T-helper 9 cell (primary cell): ENCODE measurements around the gene GNG3.
A peak's percentile ranks its signal among the peaks of the same experiment; 100 is the strongest.
"Not testable (repeated sequence)": the region's sequence is repeated elsewhere in the genome, so short reads cannot be mapped to it uniquely, and the experiment has no call there.

ENCODE experiments used
- DNase-seq: peaks from one replicate; pipeline ENCODE4 v3.0.0-alpha.2; 2020

GNG3 gene

DNA sequence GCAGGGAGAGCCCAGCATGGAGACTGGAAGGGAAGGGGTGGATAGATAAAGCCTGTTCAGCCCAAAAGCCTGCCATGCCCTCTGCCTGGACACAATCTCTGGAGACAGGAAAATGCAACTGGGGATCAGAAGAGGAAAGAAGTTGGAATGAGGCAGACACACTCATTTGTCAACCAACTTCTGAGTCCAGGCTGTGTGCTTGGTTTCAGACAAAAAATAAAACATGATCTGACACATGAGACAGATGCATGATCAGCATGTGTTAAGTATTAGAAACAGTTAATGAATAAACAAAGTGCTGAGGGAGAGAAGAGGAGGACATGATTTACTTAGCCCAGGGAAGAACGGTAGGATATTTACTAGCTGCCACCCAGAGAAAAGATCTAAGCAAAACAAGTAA is 19.0 kb upstream of the GNG3 start:
- DNase-seq, result no peak

DNA sequence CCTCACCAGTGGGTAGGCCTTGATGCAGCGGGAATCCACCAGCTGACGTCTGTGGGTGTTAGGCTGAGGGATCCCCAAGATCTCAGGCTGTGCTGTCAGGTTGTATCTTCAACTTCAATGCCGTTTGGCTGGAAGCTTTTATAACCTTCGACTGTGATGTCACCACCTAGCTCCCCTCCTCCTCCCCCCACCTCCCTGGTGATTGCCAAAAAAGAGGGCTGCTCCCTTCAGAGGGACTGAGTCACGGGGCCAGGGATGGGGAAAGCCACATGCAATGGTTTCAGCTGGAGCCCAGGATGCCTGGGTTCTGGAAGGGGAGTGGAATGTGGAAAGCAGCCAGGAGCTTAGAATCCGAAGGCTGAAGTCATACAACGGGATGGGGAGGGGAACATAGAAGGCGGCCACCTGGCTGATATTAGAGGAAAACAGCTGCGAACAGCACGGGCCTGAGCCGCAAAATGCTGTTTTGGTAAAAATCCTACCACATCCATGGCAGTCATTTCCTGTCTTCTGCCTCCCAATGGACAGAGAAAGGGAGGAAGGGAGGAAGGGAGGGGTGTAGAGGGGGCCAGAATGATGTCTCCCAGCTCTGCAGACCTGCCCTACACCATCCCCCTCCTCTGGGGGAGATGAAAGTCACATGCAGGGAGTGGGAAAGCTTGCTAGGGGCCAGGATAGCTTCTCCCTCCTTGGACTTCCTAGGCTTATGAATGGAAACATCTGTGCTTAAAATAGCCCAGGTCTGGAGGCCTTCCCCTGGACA is 17.9 kb upstream of the GNG3 start, which contains the start of gene LRRN4CL:
Gene LRRN4CL (minus strand): TSS at position 110 of the 763 bp plus-strand sequence. CDS start 1,022 bp downstream, outside the sequence.
- no peak for DNase-seq

DNA sequence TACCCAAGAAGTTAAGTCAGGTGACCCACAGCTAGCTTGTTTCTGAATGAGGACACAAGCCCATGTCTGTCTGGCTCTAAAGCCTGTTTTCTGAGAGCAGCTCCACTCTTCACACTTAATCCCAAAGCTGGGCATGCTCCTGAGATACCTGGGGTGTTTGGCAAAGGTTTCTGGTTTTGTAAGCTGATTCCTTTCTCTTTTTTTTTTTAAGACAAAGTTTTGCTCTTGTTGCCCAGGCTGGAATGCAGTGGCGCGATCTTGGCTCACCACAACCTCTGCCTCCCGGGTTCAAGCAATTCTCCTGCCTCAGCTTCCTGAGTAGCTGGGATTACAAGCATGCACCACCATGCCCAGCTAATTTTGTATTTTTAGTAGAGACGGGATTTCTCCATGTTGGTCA is 13.9 kb upstream of the GNG3 start:
- DNase-seq, result not testable (repeated sequence)

DNA sequence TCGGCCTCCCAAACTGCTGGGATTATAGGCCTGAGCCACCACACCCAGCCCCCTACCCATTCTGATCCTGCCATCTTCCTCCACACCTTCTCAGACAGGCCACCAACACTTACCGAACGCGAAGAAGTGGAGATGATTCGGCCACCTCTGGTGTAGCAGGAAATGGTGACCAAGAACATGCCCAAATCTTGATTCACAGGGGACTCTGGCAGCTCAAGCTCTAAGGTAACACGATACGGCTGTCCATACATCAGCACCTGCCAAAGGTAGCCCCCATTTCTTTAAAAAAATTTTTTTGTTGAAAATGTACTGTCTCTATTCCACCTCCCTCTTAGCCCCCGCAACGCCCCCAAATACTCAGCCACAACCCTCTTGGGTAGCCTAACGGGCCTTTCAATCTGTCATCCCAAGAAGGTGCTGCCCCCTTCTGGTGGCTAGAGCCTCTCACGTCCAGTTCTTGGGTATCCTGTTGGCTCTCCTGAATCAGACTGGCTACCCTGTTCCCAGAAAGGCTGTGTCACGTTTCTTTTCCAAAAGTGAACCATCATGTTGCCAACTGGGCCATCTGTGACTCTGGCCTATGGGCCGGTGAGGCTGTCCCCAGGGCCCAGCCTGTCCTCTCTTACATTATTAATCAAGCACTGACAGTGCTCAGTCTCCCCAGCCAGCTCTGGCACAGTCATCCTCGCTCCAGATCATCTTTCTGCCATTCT is 12.9 kb upstream of the GNG3 start:
- peak; percentile 73 for DNase-seq

DNA sequence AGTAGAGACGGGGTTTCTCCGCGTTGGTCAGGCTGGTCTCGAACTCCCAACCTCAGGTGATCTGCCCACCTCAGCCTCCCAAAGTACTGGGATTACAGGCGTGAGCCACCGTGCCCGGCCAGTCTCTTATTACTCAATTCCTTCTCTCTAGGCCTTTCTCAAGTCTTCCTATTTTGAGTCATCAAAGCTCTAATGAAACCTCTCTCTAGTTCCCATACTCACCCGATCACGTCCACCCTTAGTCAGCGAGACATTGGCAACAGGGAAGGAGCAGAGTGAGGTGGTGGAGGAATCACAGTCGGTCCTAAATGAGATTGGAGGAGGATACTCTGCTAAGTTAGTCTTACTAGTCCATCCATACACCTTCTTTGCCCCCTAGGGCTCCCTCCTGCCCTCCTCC is 5.2 kb upstream of the GNG3 start:
- no peak for DNase-seq

DNA sequence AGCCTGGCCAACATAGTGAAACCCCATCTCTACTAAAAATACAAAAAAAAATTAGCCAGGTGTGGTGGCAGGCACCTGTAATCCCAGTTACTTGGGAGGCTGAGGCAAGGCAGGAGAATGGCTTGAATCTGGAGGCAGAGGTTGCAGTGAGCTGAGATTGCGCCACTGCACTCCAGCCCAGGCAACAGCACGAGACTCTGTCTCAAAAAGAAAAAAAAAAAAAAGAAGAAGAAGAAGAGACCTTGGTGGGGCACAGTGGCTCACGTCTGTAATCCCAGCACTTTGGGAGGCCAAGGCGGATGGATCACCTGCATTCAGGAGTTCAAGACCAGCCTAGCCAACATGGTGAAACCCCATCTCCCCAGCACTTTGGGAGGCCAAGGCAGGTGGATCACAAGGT is 3.6 kb upstream of the GNG3 start:
- DNase-seq, result not testable (repeated sequence)

DNA sequence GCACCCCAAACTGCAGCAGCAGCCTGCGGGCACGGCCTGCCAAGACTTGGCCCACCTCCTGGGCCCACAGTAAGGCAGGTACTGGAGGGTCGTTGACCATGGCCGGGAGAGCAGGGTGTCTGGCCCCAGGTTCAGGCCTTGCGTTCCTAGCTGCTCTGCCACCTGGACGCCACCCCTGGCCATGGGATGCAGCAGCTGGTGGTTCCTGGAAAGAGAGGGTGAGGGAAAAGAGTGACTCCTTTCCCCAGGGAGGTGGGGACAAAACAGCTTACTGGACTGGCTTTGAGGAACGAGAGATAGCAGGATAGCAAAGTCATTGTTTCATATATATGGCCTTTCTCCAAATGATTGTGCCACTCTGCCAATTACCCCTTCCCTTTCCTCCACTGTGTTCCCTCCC is 2.1 kb upstream of the GNG3 start:
- no peak for DNase-seq

DNA sequence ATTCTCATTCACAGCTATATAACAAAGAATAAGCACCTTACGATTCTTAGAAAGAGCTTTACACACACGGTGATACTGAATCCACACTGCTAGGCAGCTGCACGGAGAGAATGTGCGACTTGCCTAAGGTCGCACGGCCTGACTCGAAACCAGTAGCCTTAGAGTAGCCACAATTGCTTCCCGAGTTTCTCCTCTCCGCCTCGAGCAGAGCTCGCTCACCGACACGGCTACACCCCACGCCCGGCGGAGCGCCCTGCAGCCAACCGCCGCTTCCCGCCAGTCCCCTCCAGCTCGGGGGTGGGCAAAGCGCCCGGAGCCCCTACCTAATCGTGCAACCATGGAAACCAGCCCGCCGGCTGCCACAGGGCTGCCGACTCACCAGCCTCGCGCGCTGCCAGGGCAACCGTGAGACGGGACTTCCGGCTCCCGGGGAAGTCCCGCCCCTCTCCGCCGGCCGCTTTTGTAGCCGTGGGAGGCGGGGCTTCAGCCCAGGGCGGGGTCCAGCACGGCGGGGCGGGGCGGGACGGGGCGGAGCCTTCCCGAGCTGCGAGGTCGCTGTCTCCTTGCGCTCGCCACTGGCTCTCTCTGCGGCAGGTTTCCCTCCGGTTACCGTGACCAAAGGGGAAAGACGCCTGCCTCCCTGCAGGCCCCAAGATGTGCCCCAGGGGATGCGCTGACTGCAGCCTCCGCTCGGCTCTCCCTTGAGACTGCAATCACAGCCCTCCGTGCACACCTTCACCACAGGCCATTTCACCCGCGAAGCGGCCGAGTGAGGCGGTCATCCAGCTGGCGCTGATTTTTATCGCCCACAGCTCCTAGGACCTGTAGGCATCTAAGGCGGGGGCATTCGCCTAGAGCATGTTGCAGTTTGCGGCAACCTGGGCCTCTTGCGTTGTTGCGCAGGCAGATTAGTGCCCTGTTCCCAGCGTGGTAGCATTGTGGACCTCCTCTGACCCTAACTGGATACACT is 1.3 kb upstream of the GNG3 start:
- peak; percentile 96 for DNase-seq

DNA sequence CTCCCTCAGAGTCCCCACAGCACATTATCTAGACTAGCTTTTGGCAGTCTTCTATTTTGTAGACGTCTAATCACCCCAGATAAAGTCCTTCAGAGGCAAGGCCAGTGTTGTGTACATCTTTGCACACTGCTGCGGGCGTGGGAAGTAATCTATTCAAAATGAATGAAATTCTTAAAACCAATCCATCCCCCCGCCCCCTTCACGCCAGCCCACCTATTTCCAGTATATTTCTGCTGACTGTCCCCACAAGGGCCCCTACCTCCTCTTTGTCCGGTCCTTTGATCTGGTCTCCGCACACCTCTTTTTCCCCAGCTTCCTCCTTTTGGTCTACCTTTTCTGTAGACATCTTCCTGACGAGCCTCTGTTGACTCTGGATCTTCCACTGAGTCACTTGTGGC is 627 bp upstream of the GNG3 start:
- DNase-seq, result no peak

DNA sequence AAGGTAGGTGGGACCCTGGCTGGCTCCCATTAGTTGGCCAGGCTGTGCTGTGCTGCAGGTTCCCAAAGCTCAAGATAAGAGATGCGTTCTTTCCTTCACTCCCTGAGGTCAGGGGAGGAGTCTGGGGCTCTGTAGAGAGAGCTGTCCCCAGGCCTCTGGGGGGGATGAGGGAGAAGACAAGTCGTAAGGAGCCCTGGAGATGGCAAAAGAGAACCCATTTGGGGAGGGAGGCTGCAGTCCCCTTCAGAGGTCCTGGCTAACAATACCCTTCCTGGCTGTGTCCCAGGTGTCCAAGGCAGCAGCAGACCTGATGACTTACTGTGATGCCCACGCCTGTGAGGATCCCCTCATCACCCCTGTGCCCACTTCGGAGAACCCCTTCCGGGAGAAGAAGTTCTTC is 916 bp downstream of the GNG3 start:
- DNase-seq, result no peak

DNA sequence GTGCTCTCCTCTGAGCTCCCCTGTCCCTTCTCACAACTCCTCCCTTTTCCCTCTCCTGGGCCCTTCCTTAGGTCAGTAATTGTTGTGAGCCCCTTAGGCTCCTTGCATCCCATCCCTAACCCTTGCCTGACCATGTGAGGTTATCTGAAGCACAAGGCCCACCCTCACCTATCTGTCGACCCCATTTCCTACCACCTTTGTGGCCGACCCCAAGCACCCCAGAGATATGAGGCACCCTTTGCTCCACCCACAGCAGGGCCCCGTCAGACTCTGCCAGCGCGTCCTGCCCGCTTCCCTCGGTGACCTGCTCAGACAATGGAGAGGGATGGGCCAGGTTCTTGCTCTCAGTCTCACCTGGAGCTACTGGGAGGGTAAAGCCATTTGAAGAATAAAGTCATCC is 1.3 kb downstream of the GNG3 start:
- DNase-seq, result peak; percentile 42

DNA sequence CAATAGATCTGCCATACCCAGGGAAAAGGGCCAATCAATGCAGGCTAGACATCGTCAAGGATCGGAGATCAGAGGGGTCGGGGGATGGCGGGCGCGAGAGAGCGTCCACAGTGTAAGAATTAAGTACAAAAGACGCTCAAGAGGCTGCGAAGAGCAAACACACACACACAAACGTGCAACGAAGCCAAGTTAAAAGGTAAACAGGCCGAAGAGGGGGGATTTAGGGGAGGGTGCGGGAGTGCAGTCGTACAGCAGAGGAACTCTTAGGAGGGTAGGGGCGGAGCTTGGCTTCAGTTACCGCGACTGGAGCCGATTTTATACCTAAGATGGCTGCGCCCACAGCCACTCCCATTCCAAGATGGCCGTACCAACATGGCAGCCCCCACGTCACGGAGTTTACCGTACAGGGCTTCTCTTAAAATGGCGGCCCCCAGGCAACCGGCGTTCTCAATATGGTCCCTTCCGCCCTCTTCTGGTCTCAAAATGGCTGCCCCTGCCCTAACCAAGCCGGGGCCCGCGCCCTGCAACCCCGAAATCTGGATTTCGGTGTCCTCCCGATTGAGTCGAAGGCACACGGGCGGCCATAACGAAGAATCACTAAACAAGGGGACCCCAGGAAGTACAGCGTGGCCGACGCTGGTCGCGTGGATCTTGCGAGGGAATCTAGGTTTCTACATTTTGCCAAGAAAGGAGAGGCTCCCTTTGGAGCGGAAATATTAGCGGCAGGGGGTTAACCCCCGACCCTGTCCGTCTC is 1.9 kb downstream of the GNG3 start:
- DNase-seq, result peak; percentile 91

DNA sequence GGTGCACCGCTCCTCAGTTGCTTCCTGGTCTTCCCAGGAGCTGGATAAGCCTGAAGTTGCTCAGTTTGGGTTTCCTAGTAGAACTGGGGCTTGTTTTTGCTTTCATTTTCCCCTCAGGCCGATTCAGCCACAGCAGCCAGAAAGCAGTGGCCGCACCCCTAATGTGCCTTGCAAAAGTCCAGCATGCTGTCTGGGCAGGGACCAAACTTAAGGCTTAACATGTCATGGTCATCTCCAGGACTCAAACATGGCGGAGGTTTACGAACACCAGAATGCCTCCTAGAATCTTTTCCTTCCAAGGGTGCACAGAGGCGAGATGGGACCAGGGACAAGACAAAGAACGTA is 2.5 kb downstream of the GNG3 start:
- DNase-seq, result peak; percentile 9

DNA sequence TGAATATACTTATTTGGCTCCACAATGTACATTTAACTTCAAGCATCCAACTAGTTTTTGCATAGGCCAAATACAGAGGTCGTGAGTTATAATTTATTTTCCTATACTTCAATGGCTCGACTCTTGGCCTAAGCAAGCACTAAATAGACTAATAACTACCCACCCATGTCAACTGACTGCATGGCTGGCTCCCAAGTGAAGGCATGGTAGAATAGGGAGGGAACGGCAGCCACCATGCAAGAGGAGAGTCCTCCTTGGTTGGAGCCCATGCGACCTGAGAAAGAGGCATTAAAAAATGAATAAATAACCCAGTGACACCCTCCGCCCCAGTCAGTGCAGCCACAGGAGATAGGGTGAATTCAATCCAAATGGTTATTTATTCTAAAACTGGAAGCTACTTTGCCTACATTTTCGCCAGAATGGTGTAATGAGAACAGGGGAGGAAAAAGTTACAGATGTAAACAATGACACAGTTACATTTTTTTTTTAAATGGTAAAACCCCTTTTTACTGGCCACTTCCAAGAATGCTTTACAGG is 4.9 kb downstream of the GNG3 start:
- DNase-seq, result no peak

DNA sequence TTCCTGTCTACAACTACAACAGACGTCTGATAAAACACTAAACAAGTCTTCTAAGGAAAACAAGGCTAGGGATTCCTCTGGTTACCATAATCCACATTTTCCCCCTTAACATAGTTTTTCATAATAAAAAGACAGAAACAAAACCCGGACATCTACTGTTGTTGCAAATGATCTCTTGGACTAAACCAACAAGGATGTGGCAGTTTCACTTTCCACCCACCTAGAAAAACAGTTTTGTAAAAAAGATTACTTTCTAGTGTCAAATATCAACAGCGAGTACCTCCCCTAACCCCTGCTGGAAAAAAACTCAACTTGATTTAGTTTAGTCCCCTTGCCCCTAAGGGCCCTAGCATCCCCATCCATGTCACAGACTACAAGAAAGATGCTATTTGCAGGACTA is 5.4 kb downstream of the GNG3 start:
- no peak for DNase-seq

DNA sequence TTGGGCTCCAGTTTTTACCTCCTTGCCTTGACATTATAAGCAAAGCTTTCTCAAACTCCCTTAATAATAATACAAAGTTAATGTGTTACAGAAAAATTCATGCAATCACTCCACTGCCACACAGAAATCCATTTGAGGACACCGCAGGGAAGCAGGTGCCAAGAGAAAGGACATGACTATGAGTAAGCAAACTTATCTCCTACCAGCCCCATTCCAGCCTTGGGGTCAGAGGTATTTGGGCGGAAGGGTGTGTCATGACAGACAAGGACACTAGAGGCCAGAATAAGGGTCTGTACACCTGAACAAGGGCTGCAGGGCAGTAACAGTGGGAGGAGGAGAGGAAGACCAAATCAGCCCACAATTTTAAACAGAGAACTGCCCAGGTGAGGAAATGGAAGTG is 5.9 kb downstream of the GNG3 start:
- no peak for DNase-seq

DNA sequence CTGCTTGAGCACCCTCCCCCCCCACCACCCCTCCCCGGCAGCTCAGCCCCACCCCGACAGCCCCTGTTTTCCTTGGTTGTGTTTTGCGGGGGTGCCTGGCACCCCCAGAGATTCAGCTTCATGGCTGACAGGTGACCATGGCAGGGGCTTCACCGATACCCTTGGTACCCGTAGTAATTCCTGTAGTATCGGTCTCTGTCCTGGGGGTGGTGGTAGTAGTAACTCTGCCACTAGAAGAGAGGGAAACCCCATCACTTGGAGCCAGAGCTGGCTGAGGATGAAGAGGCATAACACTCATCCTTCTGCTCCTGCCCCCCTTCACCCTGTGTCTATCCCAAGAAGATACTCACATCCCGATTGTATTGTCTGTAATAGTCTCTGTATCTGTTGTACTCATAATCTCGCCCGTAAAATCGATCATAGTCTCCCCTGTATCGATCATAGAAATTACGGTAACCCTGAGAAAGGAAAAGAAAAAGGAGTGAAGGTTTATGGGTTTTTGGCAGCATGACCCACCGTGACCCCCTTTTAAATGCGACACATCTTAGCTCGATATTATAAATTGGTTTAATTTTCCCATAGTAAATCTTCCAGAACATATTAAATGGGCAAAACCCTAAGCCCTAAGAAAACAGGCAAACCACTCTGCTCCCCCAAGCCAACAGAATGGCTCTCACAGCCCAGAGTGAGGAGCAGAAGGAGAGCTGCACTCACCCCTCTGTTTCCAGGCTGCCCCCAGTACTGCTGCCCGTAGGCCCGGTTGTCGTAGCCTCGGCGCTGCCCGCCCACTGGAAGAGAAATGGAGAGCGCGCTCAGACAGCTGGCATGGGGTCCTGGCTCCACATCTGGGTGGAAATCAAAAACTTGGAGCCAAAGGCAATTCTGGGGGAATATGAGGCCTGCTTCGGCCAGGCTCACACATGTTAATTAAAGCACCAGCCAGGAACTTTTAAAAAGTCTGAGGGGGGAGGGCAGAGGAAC is 8.0 kb downstream of the GNG3 start:
- DNase-seq, result no peak

DNA sequence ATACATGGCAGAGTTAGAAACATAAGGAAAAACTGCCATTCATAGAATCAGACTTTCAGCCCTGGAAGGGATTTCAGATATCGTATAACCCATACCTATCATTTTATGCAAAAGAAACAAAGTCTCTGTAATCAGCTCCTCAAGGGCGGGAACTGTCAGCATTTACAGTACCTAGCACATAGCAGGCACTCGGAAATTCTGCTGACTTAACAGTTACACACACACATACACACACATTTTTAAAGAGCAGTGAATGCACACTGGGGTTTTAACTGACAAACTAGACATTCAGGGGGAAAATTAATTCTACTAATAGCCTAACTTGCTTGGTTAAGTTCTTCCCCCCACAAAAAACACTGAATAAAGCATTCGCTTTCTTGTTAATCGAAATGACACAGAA is 8.7 kb downstream of the GNG3 start:
- no peak for DNase-seq

DNA sequence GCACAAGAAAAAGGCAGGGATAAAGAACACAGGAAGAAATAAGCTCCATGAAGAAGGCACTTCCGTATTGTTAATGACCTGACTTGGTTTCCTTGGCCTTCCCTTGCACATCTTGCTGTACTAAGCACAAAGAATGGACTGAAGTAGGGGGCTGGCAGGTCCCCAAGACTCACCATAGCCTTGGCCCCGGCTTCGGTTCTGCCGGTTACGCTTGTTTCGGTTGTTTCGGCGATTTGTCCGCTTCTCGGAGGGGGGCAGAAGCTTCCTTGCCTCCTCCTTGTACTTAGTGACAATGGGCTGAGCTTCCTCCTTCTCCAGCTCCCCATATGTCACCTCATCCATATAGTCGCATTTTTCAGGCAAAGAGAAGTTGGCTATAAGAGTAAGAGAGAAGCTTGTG is 9.3 kb downstream of the GNG3 start:
- DNase-seq, result no peak

DNA sequence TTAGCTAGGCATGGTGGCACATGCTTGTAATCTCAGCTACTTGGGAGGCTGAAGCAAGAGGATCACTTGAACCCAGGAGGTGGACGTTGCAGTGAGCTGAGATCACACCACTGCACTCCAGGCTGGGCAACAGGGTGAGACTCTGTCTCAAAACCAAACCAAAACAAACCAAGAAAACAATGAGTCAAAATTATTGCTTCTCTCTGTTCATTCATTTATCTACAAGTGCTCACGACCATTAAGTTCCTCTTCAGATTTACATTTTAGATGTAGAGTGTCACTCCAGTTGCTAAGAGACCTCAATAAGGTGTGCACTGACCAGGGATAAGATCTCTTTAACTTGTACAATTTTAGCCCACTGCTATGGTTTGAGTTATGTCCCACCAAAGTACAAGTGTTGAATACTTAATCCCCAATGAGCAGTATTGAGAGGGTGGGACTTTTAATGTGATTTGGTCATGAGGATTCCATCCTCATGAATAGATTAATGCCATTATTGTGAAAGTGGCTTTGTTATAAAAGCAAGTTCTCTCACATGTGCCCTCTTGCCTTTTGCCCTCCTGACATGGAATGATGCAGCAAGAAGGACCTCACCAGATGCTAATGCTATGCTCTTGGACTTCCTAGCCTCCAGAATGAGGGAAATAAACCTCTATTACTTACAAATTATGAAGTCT is 12.0 kb downstream of the GNG3 start:
- DNase-seq, result no peak
